IMR-90 (cell line): ENCODE data around the gene SGMS1. TPM values are rescaled to one million over a fixed set of nuclear protein-coding genes. Genes with fewer than 3 reads are reported as not detected.

ENCODE experiments used
- ATAC-seq: fragments of 200-7000 bp; cut with Tn5 transposase; 2 replicates; pipeline ENCODE4 v1.9.1; 2020; ENCODE audit warnings: low read depth, mild to moderate bottlenecking, moderate library complexity
- BruUV-seq: library from RNA; stranded (reverse); fragments of 400-500 nt; replicated peaks from 2 replicates; lab custom pipeline; 2021; lab: Mats Ljungman, UMichigan
- CTCF ChIA-PET: fragments of 300-600 bp; formaldehyde crosslinking; extraction: SDS; loops from one replicate; lab custom pipeline; 2021; ENCODE audit warnings: antibody characterized with exemption; lab: Yijun Ruan, JAX
- POLR2A ChIA-PET: fragments of 300-600 bp; sonication (Branson Sonifier 250); formaldehyde crosslinking; loops from one replicate; lab custom pipeline; 2022; ENCODE audit warnings: antibody characterized with exemption; ENCODE audit not compliant: unreplicated experiment; lab: Charles Lee
- DNase-seq: peaks from one replicate; pipeline ENCODE4 v3.0.0; 2013
- H2AFZ ChIP-seq: replicated peaks from 2 replicates; pipeline ENCODE3; 2013; ENCODE audit warnings: low read length, mild to moderate bottlenecking; ENCODE audit not compliant: poor library complexity
- H2AK5ac ChIP-seq: 2 replicates; pipeline ENCODE4 v1.6.1; 2013; ENCODE audit warnings: low read depth, low read length, inconsistent platforms
- H2AK9ac ChIP-seq: replicated peaks from 2 replicates; pipeline ENCODE3; 2013; ENCODE audit warnings: mild to moderate bottlenecking, low read depth, low read length, moderate library complexity; ENCODE audit not compliant: poor library complexity
- H2BK120ac ChIP-seq: 2 replicates; pipeline ENCODE4 v1.6.1; 2013; ENCODE audit warnings: low read depth, low read length, inconsistent platforms
- H2BK15ac ChIP-seq: 3 replicates; pipeline ENCODE4 v1.6.1; 2013; ENCODE audit warnings: low read depth, low read length, inconsistent platforms
- H2BK20ac ChIP-seq: 2 replicates; pipeline ENCODE4 v1.6.1; 2013; ENCODE audit warnings: low read depth, mild to moderate bottlenecking, inconsistent platforms, low read length, moderate library complexity
- H2BK5ac ChIP-seq: 2 replicates; pipeline ENCODE4 v1.6.1; 2013; ENCODE audit warnings: mild to moderate bottlenecking, low read depth, low read length, inconsistent platforms; ENCODE audit not compliant: poor library complexity, severe bottlenecking
- H3K14ac ChIP-seq: replicated peaks from 2 replicates; pipeline ENCODE4 v1.6.1; 2013; ENCODE audit warnings: low read depth, low read length, inconsistent platforms
- H3K18ac ChIP-seq: 2 replicates; pipeline ENCODE4 v1.6.1; 2013; ENCODE audit warnings: low read depth, low read length, control low read depth
- H3K23ac ChIP-seq: 2 replicates; pipeline ENCODE4 v1.6.1; 2013; ENCODE audit warnings: low read depth, low read length, inconsistent platforms
- H3K27ac ChIP-seq: 2 replicates; pipeline ENCODE4 v1.5.1; 2013; ENCODE audit warnings: mild to moderate bottlenecking, control low read depth, low read length; ENCODE audit not compliant: insufficient read depth
- H3K27me3 ChIP-seq: 2 replicates; pipeline ENCODE4 v1.6.1; 2013; ENCODE audit warnings: low read length; ENCODE audit not compliant: control insufficient read depth, insufficient read depth
- H3K36me3 ChIP-seq: 2 replicates; pipeline ENCODE4 v1.6.1; 2013; ENCODE audit warnings: low read length, mixed read lengths; ENCODE audit not compliant: control insufficient read depth, insufficient read depth
- H3K4ac ChIP-seq: 2 replicates; pipeline ENCODE4 v1.6.1; 2013; ENCODE audit warnings: low read depth, low read length, inconsistent platforms
- H3K4me1 ChIP-seq: 2 replicates; pipeline ENCODE4 v1.6.1; 2013; ENCODE audit warnings: low read length, mixed read lengths; ENCODE audit not compliant: control insufficient read depth, insufficient read depth
- H3K4me2 ChIP-seq: 2 replicates; pipeline ENCODE4 v1.6.1; 2013; ENCODE audit warnings: low read depth, mild to moderate bottlenecking, control low read depth, low read length, moderate library complexity
- H3K4me3 ChIP-seq: 2 replicates; pipeline ENCODE4 v1.5.1; 2013; ENCODE audit warnings: low read depth, mild to moderate bottlenecking, control low read depth, low read length, moderate library complexity; ENCODE audit not compliant: insufficient read depth
- H3K56ac ChIP-seq: 2 replicates; pipeline ENCODE4 v1.6.1; 2013; ENCODE audit warnings: low read length, inconsistent platforms; ENCODE audit not compliant: insufficient read depth; ENCODE audit errors: extremely low read depth
- H3K79me1 ChIP-seq, 2 experiments: 2 replicates each; pipeline ENCODE4 v1.6.1; 2013; ENCODE audit warnings: low read length in 2 of 2, inconsistent platforms in 1 of 2, low read depth in 1 of 2
- H3K9ac ChIP-seq: 2 replicates; pipeline ENCODE4 v1.6.1; 2013; ENCODE audit warnings: low read depth, low read length, control low read depth
- H3K9me1 ChIP-seq: 2 replicates; pipeline ENCODE4 v1.6.1; 2013; ENCODE audit warnings: low read length, inconsistent platforms; ENCODE audit not compliant: insufficient read depth
- H3K9me3 ChIP-seq: 2 replicates; pipeline ENCODE4 v1.6.1; 2013; ENCODE audit warnings: low read length; ENCODE audit not compliant: control insufficient read depth, insufficient read depth
- H4K20me1 ChIP-seq: 2 replicates; pipeline ENCODE4 v1.6.1; 2013; ENCODE audit warnings: low read length, inconsistent platforms; ENCODE audit not compliant: insufficient read depth
- H4K5ac ChIP-seq: 2 replicates; pipeline ENCODE4 v1.6.1; 2013; ENCODE audit warnings: mild to moderate bottlenecking, low read depth, low read length, control low read depth
- H4K8ac ChIP-seq, 2 experiments: 2 replicates each; pipeline ENCODE4 v1.6.1; 2013; ENCODE audit warnings: low read depth in 2 of 2, low read length in 2 of 2, control low read depth in 1 of 2, inconsistent platforms in 1 of 2
- H4K91ac ChIP-seq: 2 replicates; pipeline ENCODE4 v1.6.1; 2013; ENCODE audit warnings: low read depth, low read length, inconsistent platforms; ENCODE audit not compliant: insufficient read depth
- BHLHE40 ChIP-seq: fragments of 150-350 bp; IDR thresholded peaks from 2 replicates; pipeline ENCODE4 v1.6.1; 2016; ENCODE audit warnings: mild to moderate bottlenecking, low read depth, low read length
- CEBPB ChIP-seq: IDR thresholded peaks from 2 replicates; pipeline ENCODE4 v1.6.1; 2012; ENCODE audit warnings: low read depth, low read length, improper control_type of control experiment
- CHD1 ChIP-seq: IDR thresholded peaks from 2 replicates; pipeline ENCODE4 v1.6.1; 2012; ENCODE audit warnings: low read depth, low read length, improper control_type of control experiment
- MAFK ChIP-seq: IDR thresholded peaks from 2 replicates; pipeline ENCODE4 v1.6.1; 2012; ENCODE audit warnings: low read depth, low read length, improper control_type of control experiment
- MXI1 ChIP-seq: IDR thresholded peaks from 2 replicates; pipeline ENCODE4 v1.6.1; 2012; ENCODE audit warnings: low read depth, mild to moderate bottlenecking, low read length, moderate library complexity, borderline replicate concordance
- NFE2L2 ChIP-seq: fragments of 150-350 bp; IDR thresholded peaks from 2 replicates; pipeline ENCODE4 v1.6.1; 2016; ENCODE audit warnings: low read depth, mild to moderate bottlenecking, low read length
- POLR2A ChIP-seq: IDR thresholded peaks from 2 replicates; pipeline ENCODE4 v1.6.1; 2012; ENCODE audit warnings: mild to moderate bottlenecking, low read depth, low read length
- RCOR1 ChIP-seq: IDR thresholded peaks from 2 replicates; pipeline ENCODE4 v1.6.1; 2012; ENCODE audit warnings: mild to moderate bottlenecking, low read length, improper control_type of control experiment; ENCODE audit not compliant: insufficient replicate concordance
- RFX5 ChIP-seq: IDR thresholded peaks from 2 replicates; pipeline ENCODE4 v1.8.0; 2012; ENCODE audit warnings: low read depth, mild to moderate bottlenecking, low read length, moderate library complexity
- SMC3 ChIP-seq: fragments of 150-350 bp; IDR thresholded peaks from 2 replicates; pipeline ENCODE4 v1.6.1; 2016; ENCODE audit warnings: low read depth, mild to moderate bottlenecking, antibody characterized with exemption, low read length, moderate library complexity
- USF2 ChIP-seq: fragments of 150-350 bp; IDR thresholded peaks from 2 replicates; pipeline ENCODE4 v1.6.1; 2017; ENCODE audit warnings: mild to moderate bottlenecking, antibody characterized with exemption, low read length, low read depth
- WGBS, 2 experiments: methylation state at CpG; one replicate each; pipeline versions ENCODE4 v1.1.5 to v1.1.7; 2013; ENCODE audit warnings: missing lambda C conversion rate in 2 of 2; ENCODE audit not compliant: insufficient read length in 1 of 2; ENCODE audit errors: extremely low coverage in 2 of 2; 5-methylcytosine and 5-hydroxymethylcytosine counted together
- dilution Hi-C: fragments of 300-500 bp; cut with HindIII; formaldehyde crosslinking; loops from one replicate; pipeline ENCODE4 v1.14.3; 2018; ENCODE audit warnings: low sequenced_read_pairs; ENCODE audit not compliant: unreplicated experiment
- in situ Hi-C: fragments of 300-500 bp; cut with MboI; formaldehyde crosslinking; loops from 3 replicates; pipeline ENCODE4 v1.14.3; 2019; ENCODE audit warnings: low sequenced_read_pairs, inconsistent platforms, mixed read lengths
- intact Hi-C: fragments of 100-400 bp; cut with micrococcal nuclease; formaldehyde crosslinking; loops from 2 replicates; pipeline ENCODE4 v1.10.0; 2022
- polyA plus RNA-seq, 3 experiments: library from polyadenylated mRNA; depleted of rRNA; stranded (reverse); fragments of >200 nt; gene quantifications; 2 replicates each; pipeline ENCODE4 v1.2.3, GENCODE V29; 2012; ENCODE audit warnings: low replicate concordance in 1 of 3
- total RNA-seq: library from RNA; depleted of rRNA; stranded (reverse); fragments of >200 nt; gene quantifications from 2 replicates; pipeline ENCODE4 v1.2.3, GENCODE V29; 2012
- TF ChIP-seq, protein P1 (sequence below): fragments of 150-350 bp; IDR thresholded peaks from 2 replicates; pipeline ENCODE4 v1.6.1; 2016; ENCODE audit warnings: low read depth, mild to moderate bottlenecking, low read length, moderate library complexity, borderline replicate concordance

Gene SGMS1
- total and polyA plus RNA-seq, 2 of the 4 experiments (the other 2 are of a cell fraction), result 9.8 to 30.8 TPM

DNA sequence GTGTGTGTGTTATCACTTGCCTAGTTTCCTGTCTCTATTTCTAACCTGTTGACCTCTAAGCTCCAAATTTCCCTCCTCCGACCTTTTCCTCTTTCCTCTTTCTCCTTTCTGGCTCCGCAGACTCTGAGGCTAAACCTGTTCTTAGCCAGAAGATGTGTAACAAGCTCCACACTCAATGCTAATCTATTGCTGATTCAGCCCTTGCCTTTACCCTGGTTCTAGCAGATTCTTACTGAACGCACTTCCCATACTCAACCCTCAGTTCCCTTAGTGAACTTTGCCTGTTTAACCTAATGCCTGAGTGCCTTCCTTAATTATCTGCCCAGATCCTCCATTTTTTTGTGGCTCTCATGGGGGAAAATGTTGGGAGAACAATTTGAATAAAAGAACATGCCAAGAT, 30.0 kb upstream of the SGMS1 start:
- POLR2A ChIA-PET, result no interaction called here
- Histone ChIP-seq H2BK5ac (no peak overlapping the region), H2AK9ac (no peak overlapping the region), H4K91ac (no peak overlapping the region), H3K4me1 (peaks cover 4% of the 10 kb centered on the region), H3K9ac (no peak overlapping the region), H2AFZ (no peak overlapping the region), H3K4me2 (no peak overlapping the region), H2BK15ac (no peak overlapping the region), H3K27me3 (no peaks in the 10 kb centered on the region), H3K27ac (no peak overlapping the region), H2AK5ac (no peak overlapping the region), H3K18ac (no peak overlapping the region), H4K20me1 (no peaks in the 10 kb centered on the region), H3K56ac (no peak overlapping the region), H3K4me3 (no peak overlapping the region), H3K23ac (no peak overlapping the region), H3K9me1 (no peaks in the 10 kb centered on the region), H4K5ac (no peak overlapping the region), H3K14ac (no peak overlapping the region), H3K9me3 (no peaks in the 10 kb centered on the region; the same call in 1 of the 2 replicates), H4K8ac (no peak overlapping the region), H3K4ac (no peak overlapping the region), H3K79me1 (no peaks in the 10 kb centered on the region; a peak in 1 of 4 replicates), H2BK20ac (no peak overlapping the region), H3K36me3 (no peaks in the 10 kb centered on the region), H2BK120ac (no peak overlapping the region)
- in situ Hi-C loops, result no loop called here
- intact Hi-C loops, result no loop called here
- TF ChIP-seq BHLHE40 (no peak), MXI1 (no peak), SMC3 (no peak), MAFK (no peak), POLR2A (no peak), USF2 (no peak), CEBPB (no peak), RFX5 (no peak), NFE2L2 (no peak), CHD1 (no peak), RCOR1 (no peak)
- TF ChIP-seq, protein P1, sequence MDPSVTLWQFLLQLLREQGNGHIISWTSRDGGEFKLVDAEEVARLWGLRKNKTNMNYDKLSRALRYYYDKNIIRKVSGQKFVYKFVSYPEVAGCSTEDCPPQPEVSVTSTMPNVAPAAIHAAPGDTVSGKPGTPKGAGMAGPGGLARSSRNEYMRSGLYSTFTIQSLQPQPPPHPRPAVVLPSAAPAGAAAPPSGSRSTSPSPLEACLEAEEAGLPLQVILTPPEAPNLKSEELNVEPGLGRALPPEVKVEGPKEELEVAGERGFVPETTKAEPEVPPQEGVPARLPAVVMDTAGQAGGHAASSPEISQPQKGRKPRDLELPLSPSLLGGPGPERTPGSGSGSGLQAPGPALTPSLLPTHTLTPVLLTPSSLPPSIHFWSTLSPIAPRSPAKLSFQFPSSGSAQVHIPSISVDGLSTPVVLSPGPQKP, result no peak
- WGBS, 2 experiments, result 75% methylated on average over 2 of the region's 3 CpGs; no CpG with 5 or more reads in 1 of the 2 experiments
- dilution Hi-C loops, result no loop called here
- CTCF ChIA-PET, result interaction anchor here (0.7 to 0.8 kb wide), 2 partner anchors 32 to 93 kb away, joined by 3 to 5 read pairs; no protein-coding TSS in a partner anchor
- no peak for ATAC-seq
- BruUV-seq, result no TSS peak
- DNase-seq, result no peak
